Raji (cell line): Measurements from ENCODE around the gene STX19.

Experiments
- POLR2A ChIP-seq: IDR thresholded peaks from 2 replicates; pipeline ENCODE4 v1.6.1; 2011; ENCODE audit warnings: low read depth, low read length, control low read depth; ENCODE audit not compliant: insufficient read depth

Gene STX19

GRCh38 chr3:94028093-94028837 lies at the start of gene STX19:
Gene STX19 (minus strand): TSS chr3:94028597. CDS start chr3:94015269, 13,328 bp downstream.
- no peak for TF ChIP-seq POLR2A

GRCh38 chr3:94076055-94076454 lies 47.7 kb upstream of the STX19 start:
- no peak for TF ChIP-seq POLR2A

GRCh38 chr3:94071713-94072284 lies 43.4 kb upstream of the STX19 start:
- no peak for TF ChIP-seq POLR2A

GRCh38 chr3:94070341-94070911 lies 42.0 kb upstream of the STX19 start:
- TF ChIP-seq POLR2A, result no peak

- no peak for TF ChIP-seq POLR2A
Measured at GRCh38 chr3:94069194-94069813, 40.9 kb upstream of the STX19 start.

- TF ChIP-seq POLR2A, result no peak
Measured at GRCh38 chr3:94066506-94067500, 38.4 kb upstream of the STX19 start.

- no peak for TF ChIP-seq POLR2A
Measured at GRCh38 chr3:94065819-94066480, 37.6 kb upstream of the STX19 start.

GRCh38 chr3:94065122-94065521 lies 36.7 kb upstream of the STX19 start:
- no peak for TF ChIP-seq POLR2A

GRCh38 chr3:94064243-94064860 lies 36.0 kb upstream of the STX19 start:
- no peak for TF ChIP-seq POLR2A

GRCh38 chr3:94063496-94064119 lies 35.2 kb upstream of the STX19 start:
- no peak for TF ChIP-seq POLR2A

GRCh38 chr3:94062513-94063404 lies 34.4 kb upstream of the STX19 start, which contains the start of the genes DHFR2 and NSUN3:
Gene DHFR2 (minus strand): TSS chr3:94062916. CDS start chr3:94061511, 1,405 bp downstream.
Gene NSUN3 (plus strand): TSS chr3:94063061. CDS start chr3:94063127, 66 bp downstream.
- TF ChIP-seq POLR2A, result peak; percentile 90

GRCh38 chr3:94061297-94061696 lies 32.9 kb upstream of the STX19 start:
- no peak for TF ChIP-seq POLR2A
